Putamen (tissue), 1 donor: ENCODE results near the gene CCDC150.
"Not testable (repeated sequence)": the region's sequence is repeated elsewhere in the genome, so short reads cannot be mapped to it uniquely, and the experiment has no call there.

Experiments used
- DNase-seq: peaks from one replicate; pipeline ENCODE4 v3.0.0-alpha.2; 2016; ENCODE audit warnings: low spot score

Gene CCDC150

GRCh38 chr2:196718419-196719109 is 79.0 kb downstream of the CCDC150 start:
- DNase-seq, result no peak

GRCh38 chr2:196719110-196719872 is 79.8 kb downstream of the CCDC150 start:
- no peak for DNase-seq

DNA sequence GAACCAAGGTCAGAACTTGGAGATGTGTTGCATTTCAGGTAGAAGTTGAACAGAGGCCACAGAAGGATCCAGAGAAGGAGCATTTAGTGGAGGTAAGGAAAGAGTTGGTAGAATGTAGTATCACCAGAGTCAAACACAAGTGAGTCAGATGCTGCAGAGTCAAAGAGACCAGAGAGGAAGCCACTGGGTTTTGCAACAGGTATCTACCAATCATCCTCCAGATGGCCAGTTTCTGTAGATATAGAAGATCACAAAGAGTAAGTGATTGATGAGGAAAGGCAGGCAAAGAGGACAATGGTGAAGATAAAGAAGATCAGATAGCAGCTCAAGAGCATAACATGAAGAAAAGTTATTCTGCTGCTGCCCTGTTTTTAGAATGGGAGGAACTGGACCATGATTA is 84.1 kb downstream of the CCDC150 start:
- DNase-seq, result no peak

DNA sequence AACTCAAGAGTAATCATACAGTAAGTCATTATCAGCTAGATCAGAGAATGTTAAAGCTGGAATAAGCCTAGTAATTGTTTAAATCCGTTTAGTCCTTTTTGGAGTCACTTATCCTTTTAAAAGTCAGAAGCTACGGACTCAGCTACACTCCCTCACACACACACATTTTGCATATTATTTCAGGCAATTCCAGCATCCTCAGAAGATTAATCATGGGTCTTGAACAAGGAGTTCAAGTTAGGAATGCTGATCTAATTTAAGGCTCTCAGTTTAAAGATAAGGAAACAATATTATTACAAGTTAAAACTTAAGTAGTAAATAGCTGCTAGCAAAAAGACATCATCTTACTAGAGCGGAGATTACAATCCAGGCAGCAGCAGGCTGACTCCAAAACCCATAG is 85.7 kb downstream of the CCDC150 start:
- no peak for DNase-seq

GRCh38 chr2:196725882-196726281 is 86.4 kb downstream of the CCDC150 start:
- no peak for DNase-seq

- no peak for DNase-seq
These were observed 89.9 kb downstream of the CCDC150 start for GRCh38 chr2:196729418-196729817.

DNA sequence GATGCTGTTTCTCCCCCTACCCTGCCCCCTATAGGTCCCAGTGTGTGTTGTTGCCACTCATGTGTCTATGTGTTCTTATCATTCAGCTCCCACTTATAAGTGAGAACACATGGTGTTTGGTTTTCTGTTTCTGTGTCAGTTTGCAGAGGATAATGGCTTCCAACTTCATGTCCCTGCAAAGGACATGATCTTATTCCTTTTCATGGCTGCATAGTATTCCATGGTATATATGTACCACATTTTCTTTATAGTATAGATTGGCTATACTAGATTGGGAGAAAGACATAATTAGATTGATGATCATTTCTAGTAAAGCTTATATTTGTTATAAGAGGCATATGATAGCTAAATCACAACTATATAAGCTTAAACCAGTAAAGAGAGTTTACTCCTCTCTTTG is 97.1 kb downstream of the CCDC150 start:
- not testable (repeated sequence) for DNase-seq

GRCh38 chr2:196737046-196737445 is 97.5 kb downstream of the CCDC150 start:
- DNase-seq, result no peak

DNA sequence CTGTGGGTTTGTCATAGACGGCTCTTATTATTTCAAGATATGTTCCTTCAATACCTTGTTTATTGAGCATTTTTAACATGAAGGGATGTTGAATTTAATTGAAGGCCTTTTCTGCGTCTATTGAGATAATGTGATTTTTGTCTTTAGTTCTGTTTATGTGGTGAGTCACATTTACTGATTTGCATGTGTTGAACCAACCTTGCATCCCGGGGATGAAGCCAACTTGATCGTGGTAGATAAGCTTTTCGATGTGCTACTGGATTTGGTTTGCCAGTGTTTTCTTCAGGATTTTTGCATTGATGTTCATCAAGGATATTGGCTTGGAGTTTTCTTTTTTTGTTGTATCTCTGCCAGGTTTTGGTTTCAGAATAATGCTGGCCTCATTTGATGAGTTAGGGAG is 99.5 kb downstream of the CCDC150 start:
- DNase-seq, result no peak

DNA sequence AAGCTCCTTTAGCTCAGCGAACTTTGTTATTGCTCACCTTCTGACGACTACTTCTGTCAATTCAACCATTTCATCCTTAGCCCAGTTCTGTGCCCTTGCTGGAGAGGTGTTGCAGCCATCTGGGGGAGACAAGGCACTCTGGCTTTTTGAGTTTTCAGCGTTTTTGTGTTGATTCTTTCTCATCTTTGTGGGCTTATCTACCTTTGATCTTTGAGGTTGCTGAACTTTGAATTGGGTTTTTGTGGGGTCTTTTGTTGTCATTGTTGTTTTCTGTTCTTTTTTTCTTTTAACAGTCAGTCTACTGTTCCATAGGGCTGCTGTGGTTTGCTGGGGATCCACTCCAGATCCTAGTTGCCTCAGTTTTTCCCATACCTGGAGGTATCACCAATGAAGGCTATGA is 102.7 kb downstream of the CCDC150 start:
- no peak for DNase-seq

GRCh38 chr2:196742685-196743084 is 103.2 kb downstream of the CCDC150 start:
- DNase-seq, result no peak

- DNase-seq, result no peak
These were observed 103.7 kb downstream of the CCDC150 start for GRCh38 chr2:196743165-196743564.

DNA sequence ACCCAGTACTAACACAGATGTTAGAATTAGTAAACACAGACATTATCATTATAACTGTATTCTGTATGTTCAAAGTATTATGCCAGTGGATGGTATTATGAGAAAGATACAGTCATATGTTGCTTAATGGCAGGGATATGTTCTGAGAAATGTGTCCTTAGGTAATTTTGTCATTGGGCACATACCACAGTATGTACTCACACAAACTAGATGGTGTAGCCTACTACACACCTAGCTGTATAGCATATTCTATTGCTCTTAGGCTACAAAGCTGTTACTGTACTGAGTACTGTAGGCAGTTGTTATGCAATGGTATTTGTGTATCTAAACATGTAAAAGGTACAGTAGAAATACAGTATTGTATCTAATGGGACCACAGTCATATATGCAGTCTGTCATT is 106.2 kb downstream of the CCDC150 start:
- no peak for DNase-seq

DNA sequence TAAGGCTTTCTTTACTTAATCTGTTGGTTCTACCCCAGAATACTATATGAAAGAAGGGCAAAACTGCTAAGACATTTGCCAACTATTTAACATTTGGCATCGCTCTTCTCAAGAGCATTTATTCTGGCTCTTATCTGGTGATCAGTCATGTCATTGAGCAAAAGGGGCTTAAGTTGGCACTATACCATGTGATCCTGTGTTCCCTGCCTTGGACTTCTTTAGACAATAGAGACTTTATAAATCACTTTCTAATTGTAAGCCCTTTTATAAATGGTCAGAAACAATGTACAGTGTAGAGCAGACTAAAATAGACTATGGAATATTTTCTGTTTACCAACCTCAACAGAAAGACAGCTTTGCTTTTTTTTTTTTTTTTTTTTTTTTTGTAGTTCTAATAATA is 107.9 kb downstream of the CCDC150 start:
- no peak for DNase-seq

- no peak for DNase-seq
These were observed 108.6 kb downstream of the CCDC150 start for GRCh38 chr2:196748123-196748522.

DNA sequence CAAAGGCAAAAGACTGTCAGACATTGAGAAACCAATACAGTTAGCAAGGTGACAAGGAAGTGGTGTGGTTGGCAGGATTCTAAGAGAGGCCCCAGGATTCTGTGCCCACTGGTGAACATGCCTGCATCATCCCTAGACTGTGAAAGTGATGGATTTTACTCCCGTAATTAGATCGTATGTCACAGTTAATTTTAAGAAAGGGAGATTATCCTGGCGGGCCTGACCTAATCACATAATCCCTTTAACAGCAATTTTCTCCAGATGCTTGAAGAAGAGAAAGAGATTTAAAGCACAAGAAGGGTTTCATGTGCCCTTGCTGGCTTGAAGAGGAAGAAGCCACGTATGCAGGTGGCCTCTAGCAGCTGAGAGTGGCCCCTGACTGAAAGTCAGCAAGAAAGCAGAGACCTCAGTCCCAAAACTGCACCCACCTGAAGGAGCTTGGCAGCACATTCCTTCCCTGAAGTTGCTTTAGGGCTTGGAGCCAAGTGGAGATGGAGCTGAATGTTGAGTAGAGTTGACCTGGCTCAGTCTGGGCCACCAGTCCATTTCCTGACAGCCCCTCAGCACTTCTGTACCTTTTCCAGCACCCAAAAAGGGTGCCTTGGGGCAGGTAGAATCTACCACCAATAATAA is 110.9 kb downstream of the CCDC150 start:
- DNase-seq, result no peak

DNA sequence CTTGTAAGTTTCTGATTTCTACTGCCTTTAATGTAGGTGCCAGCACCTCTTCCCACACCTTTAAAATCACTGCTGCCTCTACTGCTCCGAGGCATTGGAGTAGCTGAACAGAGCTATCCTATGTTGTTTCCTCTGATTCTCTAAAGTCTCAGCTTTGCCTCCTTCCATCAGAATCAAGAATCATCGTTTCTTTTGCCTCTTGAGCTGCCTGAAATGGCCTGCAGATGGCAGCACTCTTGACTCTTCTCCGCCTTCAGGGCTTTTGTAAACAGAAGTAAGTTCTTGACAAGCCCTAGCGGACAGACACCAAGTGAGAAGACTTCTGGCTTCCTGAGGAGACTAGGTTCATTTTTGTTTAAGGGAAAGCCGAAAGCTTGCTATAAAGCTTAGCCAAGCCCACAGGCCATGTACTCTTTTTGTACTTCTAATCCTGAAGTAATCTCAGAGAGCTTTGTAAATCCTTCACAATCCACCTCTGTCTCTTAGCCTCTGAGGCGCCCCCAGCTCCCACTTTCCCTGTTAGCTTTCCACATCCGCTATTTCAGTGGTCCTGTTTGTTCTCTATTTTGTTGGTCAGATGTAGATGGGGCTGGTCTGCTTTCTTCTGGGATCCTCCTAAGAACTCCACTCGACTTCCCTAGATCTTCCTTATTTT is 111.6 kb downstream of the CCDC150 start:
- no peak for DNase-seq

GRCh38 chr2:196758474-196759377 is 119.2 kb downstream of the CCDC150 start:
- no peak for DNase-seq

- no peak for DNase-seq
These were observed 119.8 kb downstream of the CCDC150 start for GRCh38 chr2:196759378-196759706.

DNA sequence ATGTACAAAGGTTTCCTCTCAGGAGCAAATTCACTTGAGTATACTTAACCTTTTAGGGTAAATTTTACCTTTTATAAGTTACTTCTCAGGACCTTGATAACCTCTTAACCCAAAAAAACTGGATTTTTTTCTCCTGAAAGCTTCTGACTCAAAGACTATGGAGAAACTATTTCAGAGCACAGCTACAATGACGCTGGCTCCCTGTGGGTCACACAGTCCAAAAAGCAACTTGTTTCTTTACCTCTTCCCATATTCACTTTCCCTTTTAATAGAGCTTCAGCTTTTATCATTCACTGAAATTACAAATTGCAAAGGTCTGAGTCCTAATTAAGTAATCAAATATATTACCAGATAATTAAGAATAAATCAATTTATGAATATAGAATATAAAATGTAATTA is 127.6 kb downstream of the CCDC150 start:
- DNase-seq, result no peak
